Suprapubic skin (tissue), 4 donors: ENCODE results near the gene CYSLTR1.

Source experiments
- POLR2A ChIP-seq, 2 donors: fragments of 450-650 bp; IDR thresholded peaks; one replicate each; pipeline ENCODE4 v1.6.1; 2017; ENCODE audit warnings: antibody characterized with exemption in 2 of 2, mild to moderate bottlenecking in 2 of 2, moderate library complexity in 2 of 2
- POLR2AphosphoS5 ChIP-seq, 3 donors: sonication (generic); formaldehyde crosslinking; IDR thresholded peaks; one replicate each; pipeline ENCODE4 v1.6.1; 2017; ENCODE audit warnings: antibody characterized with exemption in 3 of 3
- TF ChIP-seq, protein P1 (sequence below), 2 donors: fragments of 200-600 bp in 1 of 2; fragments of 450-650 bp in 1 of 2; sonication (generic) in 1 of 2; IDR thresholded peaks; one replicate each; pipeline ENCODE4 v1.5.1; 2016 to 2019; ENCODE audit warnings: antibody characterized with exemption in 2 of 2, mild to moderate bottlenecking in 1 of 2, moderate library complexity in 1 of 2

DNA sequence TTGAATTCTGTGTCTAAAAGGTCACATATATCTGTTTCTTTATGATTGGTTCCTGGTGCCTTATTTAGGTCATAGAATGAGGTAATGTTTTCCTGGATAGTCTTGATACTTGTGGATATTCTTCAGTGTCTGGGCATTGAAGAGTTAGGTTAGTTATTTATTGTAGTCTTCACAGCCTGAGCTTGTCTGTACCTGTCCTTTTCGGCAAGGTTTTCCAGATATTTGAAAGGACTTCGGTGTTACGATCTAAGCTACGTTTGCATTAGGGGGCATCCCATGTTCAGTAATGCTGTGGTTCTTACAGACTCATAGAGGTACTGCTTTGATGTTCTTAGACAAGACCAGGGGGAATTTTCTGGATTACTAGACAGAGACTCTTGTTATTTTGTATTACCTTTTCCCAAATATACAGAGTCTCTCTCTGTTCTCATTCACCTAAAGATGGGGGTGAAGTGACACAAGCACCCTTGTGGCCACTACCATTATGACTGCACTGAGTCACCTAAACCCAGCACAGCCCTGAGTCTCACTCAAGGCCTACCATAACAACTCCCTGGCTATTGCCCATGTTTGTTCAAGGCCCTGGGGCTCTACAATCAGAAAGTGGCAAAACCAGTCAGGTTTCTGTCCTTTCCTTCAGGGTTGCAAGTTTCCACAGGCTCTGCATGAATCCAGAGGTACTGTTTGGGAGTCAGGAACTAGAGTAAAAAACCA lies 30.1 kb upstream of the CYSLTR1 start:
- TF ChIP-seq, protein P1, sequence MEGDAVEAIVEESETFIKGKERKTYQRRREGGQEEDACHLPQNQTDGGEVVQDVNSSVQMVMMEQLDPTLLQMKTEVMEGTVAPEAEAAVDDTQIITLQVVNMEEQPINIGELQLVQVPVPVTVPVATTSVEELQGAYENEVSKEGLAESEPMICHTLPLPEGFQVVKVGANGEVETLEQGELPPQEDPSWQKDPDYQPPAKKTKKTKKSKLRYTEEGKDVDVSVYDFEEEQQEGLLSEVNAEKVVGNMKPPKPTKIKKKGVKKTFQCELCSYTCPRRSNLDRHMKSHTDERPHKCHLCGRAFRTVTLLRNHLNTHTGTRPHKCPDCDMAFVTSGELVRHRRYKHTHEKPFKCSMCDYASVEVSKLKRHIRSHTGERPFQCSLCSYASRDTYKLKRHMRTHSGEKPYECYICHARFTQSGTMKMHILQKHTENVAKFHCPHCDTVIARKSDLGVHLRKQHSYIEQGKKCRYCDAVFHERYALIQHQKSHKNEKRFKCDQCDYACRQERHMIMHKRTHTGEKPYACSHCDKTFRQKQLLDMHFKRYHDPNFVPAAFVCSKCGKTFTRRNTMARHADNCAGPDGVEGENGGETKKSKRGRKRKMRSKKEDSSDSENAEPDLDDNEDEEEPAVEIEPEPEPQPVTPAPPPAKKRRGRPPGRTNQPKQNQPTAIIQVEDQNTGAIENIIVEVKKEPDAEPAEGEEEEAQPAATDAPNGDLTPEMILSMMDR (IDR thresholded peaks at IDR 0.05), result no peak
- TF ChIP-seq POLR2A (IDR thresholded peaks at IDR 0.05) (no peak), POLR2AphosphoS5 (IDR thresholded peaks at IDR 0.05) (no peak)
